Panc1 (cell line): ENCODE measurements around the gene GRIK1. TPM values are rescaled to one million over a fixed set of nuclear protein-coding genes. Genes with fewer than 3 reads are reported as not detected.

Experiments used
- ATAC-seq: fragments of 200-7000 bp; cut with Tn5 transposase; 2 replicates; pipeline ENCODE4 v1.9.1; 2020; ENCODE audit warnings: mild to moderate bottlenecking, moderate library complexity
- BruUV-seq: library from RNA; stranded (reverse); fragments of 400-500 nt; replicated peaks from 2 replicates; lab custom pipeline; 2021; lab: Mats Ljungman, UMichigan
- CTCF ChIA-PET: fragments of 300-600 bp; sonication (Branson Sonifier 250); formaldehyde crosslinking; loops from one replicate; lab custom pipeline; 2022; ENCODE audit warnings: antibody characterized with exemption; lab: Charles Lee
- POLR2A ChIA-PET: fragments of 300-600 bp; sonication (Branson Sonifier 250); formaldehyde crosslinking; loops from one replicate; lab custom pipeline; 2022; ENCODE audit warnings: antibody characterized with exemption; lab: Charles Lee
- DNase-seq: peaks from one replicate; pipeline ENCODE4 v3.0.0-alpha.2; 2010; ENCODE audit warnings: low read depth, low spot score
- H3K27ac ChIP-seq: 2 replicates; pipeline ENCODE4 v1.5.1; 2011; ENCODE audit warnings: mild to moderate bottlenecking, low read length, inconsistent platforms
- H3K27me3 ChIP-seq: fragments of 200-500 bp; sonication (Bioruptor generic); 2 replicates; pipeline ENCODE4 v1.6.0; 2014; ENCODE audit warnings: low read length, inconsistent platforms; ENCODE audit not compliant: control insufficient read depth, insufficient read depth
- H3K36me3 ChIP-seq: fragments of 200-500 bp; sonication (Bioruptor generic); 2 replicates; pipeline ENCODE4 v1.5.1; 2014; ENCODE audit warnings: inconsistent platforms, mild to moderate bottlenecking, low read length, moderate library complexity; ENCODE audit not compliant: control insufficient read depth, insufficient read depth
- H3K4me1 ChIP-seq: 2 replicates; pipeline ENCODE4 v1.5.1; 2011; ENCODE audit warnings: inconsistent platforms, mild to moderate bottlenecking, low read length, moderate library complexity; ENCODE audit not compliant: control insufficient read depth, insufficient read depth
- H3K4me3 ChIP-seq, 2 experiments: 2 replicates each; pipeline ENCODE4 v1.5.1; 2011 to 2012; ENCODE audit warnings: low read depth in 2 of 2, low read length in 2 of 2, mild to moderate bottlenecking in 2 of 2, inconsistent platforms in 1 of 2, moderate library complexity in 1 of 2
- H3K9me3 ChIP-seq: fragments of 200-500 bp; sonication (Bioruptor generic); 2 replicates; pipeline ENCODE4 v1.5.1; 2014; ENCODE audit warnings: low read depth, mild to moderate bottlenecking, inconsistent platforms, low read length, moderate library complexity; ENCODE audit not compliant: control insufficient read depth, insufficient read depth
- POLR2AphosphoS5 ChIP-seq: IDR thresholded peaks from 2 replicates; pipeline ENCODE4 v1.6.1; 2012; ENCODE audit warnings: mild to moderate bottlenecking, low read depth, low read length, moderate library complexity
- REST ChIP-seq, 2 experiments: IDR thresholded peaks; 2 replicates each; pipeline ENCODE4 v1.6.1; 2011 to 2012; ENCODE audit warnings: low read depth in 2 of 2, control low read depth in 1 of 2, low read length in 1 of 2, mild to moderate bottlenecking in 1 of 2, moderate library complexity in 1 of 2; ENCODE audit not compliant: insufficient read depth in 1 of 2
- SIN3A ChIP-seq: IDR thresholded peaks from 2 replicates; pipeline ENCODE4 v1.6.1; 2012; ENCODE audit warnings: low read depth, mild to moderate bottlenecking, low read length, moderate library complexity, borderline replicate concordance; ENCODE audit not compliant: insufficient read depth
- TCF7L2 ChIP-seq: IDR thresholded peaks from 2 replicates; pipeline ENCODE4 v1.6.1; 2011; ENCODE audit warnings: mild to moderate bottlenecking, low read depth, low read length, inconsistent platforms
- in situ Hi-C: cut with HindIII; loops from 2 replicates; pipeline ENCODE4 v1.10.0; 2016; ENCODE audit warnings: low sequenced_read_pairs, low pct_unique_long_range_greater_than_20kb
- intact Hi-C: fragments of 100-400 bp; cut with micrococcal nuclease; formaldehyde crosslinking; loops from one replicate; pipeline ENCODE4 v1.10.0; 2022; ENCODE audit not compliant: unreplicated experiment
- total RNA-seq: library from RNA; stranded (reverse); gene quantifications from one replicate; pipeline ENCODE4 v1.2.1, GENCODE V29; 2021; ENCODE audit not compliant: unreplicated experiment
- TF ChIP-seq, protein P1 (sequence below): fragments of 450-650 bp; IDR thresholded peaks from 2 replicates; pipeline ENCODE4 v1.5.1; 2017; ENCODE audit warnings: mild to moderate bottlenecking

Gene GRIK1
- total RNA-seq, 1 experiment from 2014 or later: not detected

DNA sequence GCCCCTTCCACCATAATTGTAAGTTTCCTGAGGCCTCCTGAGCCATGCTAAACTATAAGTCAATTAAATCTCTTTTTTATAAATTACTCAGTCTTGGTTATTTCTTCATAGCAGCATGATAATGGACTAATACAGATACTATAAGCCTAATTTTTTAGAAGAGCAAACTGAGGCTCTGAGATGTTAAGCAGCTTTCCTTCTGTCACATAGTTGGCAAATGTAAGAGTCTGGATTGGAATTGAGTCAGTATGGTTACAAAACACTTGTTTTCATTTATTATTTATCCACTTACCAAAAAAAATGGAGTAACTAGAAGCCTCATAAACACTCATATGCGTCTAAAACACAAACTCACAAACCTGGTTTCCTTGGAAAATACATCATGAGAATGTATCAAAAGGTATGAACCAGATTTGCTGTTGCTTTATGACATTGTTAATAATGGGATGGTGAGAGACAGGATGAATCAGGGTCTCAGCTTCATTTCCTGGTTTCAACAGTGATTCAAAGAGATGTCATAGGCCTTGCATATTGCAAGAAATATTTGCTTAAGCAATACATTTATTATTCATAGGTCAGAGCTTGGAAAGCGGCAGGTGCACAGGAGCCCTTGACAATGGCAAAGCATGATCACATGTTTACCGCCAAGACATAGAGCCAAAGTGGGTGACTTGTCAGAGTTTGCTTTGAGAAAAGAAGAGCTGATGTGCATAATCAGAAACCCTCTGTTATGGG is 221.5 kb downstream of the GRIK1 start:
- no peaks in the 10 kb centered on the region for H3K36me3 ChIP-seq
- H3K27ac ChIP-seq: no peak overlapping the region
- H3K4me1 ChIP-seq: no peaks in the 10 kb centered on the region
- DNase-seq (no peak), ATAC-seq (no peak)
- H3K4me3 ChIP-seq: no peak overlapping the region
- intact Hi-C loops: no loop called here
- H3K27me3 ChIP-seq: no peaks in the 10 kb centered on the region
- TF ChIP-seq POLR2AphosphoS5 (no peak), REST (IDR thresholded peaks at IDR 0.05; ENCODE audit: insufficient read depth in 1 of 2, low read depth in 2 of 2, low read length in 1 of 2) (no peak)
- in situ Hi-C loops: no loop called here
- ChIA-PET CTCF (no interaction called here), POLR2A (no interaction called here)
- no peaks in the 10 kb centered on the region for H3K9me3 ChIP-seq
- BruUV-seq: no TSS peak

- in situ Hi-C loops (no loop called here), intact Hi-C loops (no loop called here)
- H3K27ac ChIP-seq: no peak overlapping the region
- CTCF ChIA-PET: no interaction called here
- TF ChIP-seq TCF7L2: no peak
- H3K9me3 ChIP-seq: no peaks in the 10 kb centered on the region
- no TSS peak for BruUV-seq
- no peak overlapping the region for H3K4me3 ChIP-seq
- H3K36me3 ChIP-seq: no peaks in the 10 kb centered on the region
- H3K27me3 ChIP-seq: no peaks in the 10 kb centered on the region
- ATAC-seq (no peak), DNase-seq (no peak)
- no peaks in the 10 kb centered on the region for H3K4me1 ChIP-seq
- POLR2A ChIA-PET: no interaction called here
These were observed 222.1 kb downstream of the GRIK1 start for GRCh38 chr21:29717659-29718058.

GRCh38 chr21:29716753-29717152 is 223.0 kb downstream of the GRIK1 start:
- in situ Hi-C loops: no loop called here
- POLR2A ChIA-PET: no interaction called here

More at GRCh38 chr21:29716753-29717152, 223.0 kb downstream of the GRIK1 start:
- Histone ChIP-seq H3K9me3 (no peaks in the 10 kb centered on the region), H3K27me3 (no peaks in the 10 kb centered on the region), H3K4me3 (no peak overlapping the region), H3K4me1 (no peaks in the 10 kb centered on the region), H3K36me3 (no peaks in the 10 kb centered on the region), H3K27ac (no peak overlapping the region)
- CTCF ChIA-PET: no interaction called here
- intact Hi-C loops: no loop called here
- ATAC-seq (no peak), DNase-seq (no peak)
- no peak for TF ChIP-seq TCF7L2
- TF ChIP-seq REST (IDR thresholded peaks at IDR 0.05; ENCODE audit: insufficient read depth in 1 of 2, low read depth in 2 of 2, low read length in 1 of 2): no peak
- TF ChIP-seq SIN3A: no peak
- TF ChIP-seq, protein P1, sequence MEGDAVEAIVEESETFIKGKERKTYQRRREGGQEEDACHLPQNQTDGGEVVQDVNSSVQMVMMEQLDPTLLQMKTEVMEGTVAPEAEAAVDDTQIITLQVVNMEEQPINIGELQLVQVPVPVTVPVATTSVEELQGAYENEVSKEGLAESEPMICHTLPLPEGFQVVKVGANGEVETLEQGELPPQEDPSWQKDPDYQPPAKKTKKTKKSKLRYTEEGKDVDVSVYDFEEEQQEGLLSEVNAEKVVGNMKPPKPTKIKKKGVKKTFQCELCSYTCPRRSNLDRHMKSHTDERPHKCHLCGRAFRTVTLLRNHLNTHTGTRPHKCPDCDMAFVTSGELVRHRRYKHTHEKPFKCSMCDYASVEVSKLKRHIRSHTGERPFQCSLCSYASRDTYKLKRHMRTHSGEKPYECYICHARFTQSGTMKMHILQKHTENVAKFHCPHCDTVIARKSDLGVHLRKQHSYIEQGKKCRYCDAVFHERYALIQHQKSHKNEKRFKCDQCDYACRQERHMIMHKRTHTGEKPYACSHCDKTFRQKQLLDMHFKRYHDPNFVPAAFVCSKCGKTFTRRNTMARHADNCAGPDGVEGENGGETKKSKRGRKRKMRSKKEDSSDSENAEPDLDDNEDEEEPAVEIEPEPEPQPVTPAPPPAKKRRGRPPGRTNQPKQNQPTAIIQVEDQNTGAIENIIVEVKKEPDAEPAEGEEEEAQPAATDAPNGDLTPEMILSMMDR: no peak
- no peak for TF ChIP-seq POLR2AphosphoS5
- no TSS peak for BruUV-seq
